RWPE2 (cell line): ENCODE data around the gene SPNS3.

Experiments used
- ATAC-seq: fragments of 200-7000 bp; cut with Tn5 transposase; 3 replicates; pipeline ENCODE4 v1.9.1; 2021; ENCODE audit warnings: low read depth
- DNase-seq: peaks from one replicate; pipeline ENCODE4 v3.0.0-alpha.2; 2020; ENCODE audit warnings: low spot score
- H3K27ac ChIP-seq: fragments of 450-650 bp; 2 replicates; pipeline ENCODE4 v1.5.1; 2017; ENCODE audit warnings: mild to moderate bottlenecking; ENCODE audit not compliant: poor library complexity, severe bottlenecking
- H3K27me3 ChIP-seq: fragments of 250-450 bp; sonication (Bioruptor Pico); 2 replicates; pipeline ENCODE4 v1.5.1; 2021; ENCODE audit warnings: mild to moderate bottlenecking, moderate library complexity; ENCODE audit not compliant: insufficient read depth, poor library complexity, severe bottlenecking
- H3K36me3 ChIP-seq: fragments of 250-450 bp; sonication (Bioruptor Pico); 2 replicates; pipeline ENCODE4 v1.5.1; 2020; ENCODE audit warnings: low read depth, mild to moderate bottlenecking, moderate library complexity
- H3K4me1 ChIP-seq: fragments of 250-450 bp; sonication (Bioruptor Pico); 2 replicates; pipeline ENCODE4 v1.5.1; 2021; ENCODE audit warnings: mild to moderate bottlenecking, moderate library complexity; ENCODE audit not compliant: insufficient read depth, poor library complexity, severe bottlenecking
- H3K4me3 ChIP-seq: fragments of 250-450 bp; sonication (Bioruptor Pico); 2 replicates; pipeline ENCODE4 v1.5.1; 2021; ENCODE audit warnings: mild to moderate bottlenecking, moderate library complexity; ENCODE audit not compliant: severe bottlenecking
- H3K9me3 ChIP-seq: fragments of 250-450 bp; sonication (Bioruptor Pico); 2 replicates; pipeline ENCODE4 v1.5.1; 2021; ENCODE audit warnings: mild to moderate bottlenecking, moderate library complexity; ENCODE audit not compliant: severe bottlenecking
- CTCF ChIP-seq: fragments of 450-650 bp; IDR thresholded peaks from one replicate; pipeline ENCODE4 v1.5.1; 2017; ENCODE audit warnings: mild to moderate bottlenecking, moderate library complexity; ENCODE audit not compliant: poor library complexity, severe bottlenecking

The SPNS3 gene

GRCh38 chr17:4522661-4523060 is 88.9 kb downstream of the SPNS3 start:
- no peak overlapping the region for H3K4me3 ChIP-seq
- no peak for TF ChIP-seq CTCF
- H3K36me3 ChIP-seq, result no peaks in the 10 kb centered on the region
- H3K4me1 ChIP-seq, result peaks cover 13% of the 10 kb centered on the region
- H3K27ac ChIP-seq, result no peak overlapping the region
- ATAC-seq, result no peak
- no peaks in the 10 kb centered on the region for H3K9me3 ChIP-seq
- H3K27me3 ChIP-seq, result no peaks in the 10 kb centered on the region
- no peak for DNase-seq

GRCh38 chr17:4523946-4524345 is 90.2 kb downstream of the SPNS3 start:
- Histone ChIP-seq H3K36me3 (no peaks in the 10 kb centered on the region), H3K4me1 (peaks cover 13% of the 10 kb centered on the region), H3K9me3 (no peaks in the 10 kb centered on the region), H3K27ac (no peak overlapping the region), H3K4me3 (no peak overlapping the region), H3K27me3 (no peaks in the 10 kb centered on the region)
- no peak for TF ChIP-seq CTCF
- DNase-seq (no peak), ATAC-seq (no peak)

- Histone ChIP-seq H3K9me3 (no peaks in the 10 kb centered on the region), H3K36me3 (no peaks in the 10 kb centered on the region), H3K27ac (no peak overlapping the region), H3K27me3 (no peaks in the 10 kb centered on the region), H3K4me3 (no peak overlapping the region), H3K4me1 (peaks cover 12% of the 10 kb centered on the region)
- TF ChIP-seq CTCF, result no peak
- no peak for ATAC-seq
- DNase-seq, result no peak
These were observed 92.1 kb downstream of the SPNS3 start for GRCh38 chr17:4525691-4526397.

- H3K4me1 ChIP-seq, result no peaks in the 10 kb centered on the region
- no peak overlapping the region for H3K27ac ChIP-seq
These were observed 93.4 kb downstream of the SPNS3 start for GRCh38 chr17:4527134-4527533.

More at GRCh38 chr17:4527134-4527533, 93.4 kb downstream of the SPNS3 start:
- Histone ChIP-seq H3K27me3 (no peaks in the 10 kb centered on the region), H3K9me3 (no peaks in the 10 kb centered on the region), H3K36me3 (no peaks in the 10 kb centered on the region), H3K4me3 (no peak overlapping the region)
- TF ChIP-seq CTCF, result no peak
- DNase-seq (no peak), ATAC-seq (no peak)
